Measurements from ENCODE around the gene ULK3. TPM values are rescaled to one million over a fixed set of nuclear protein-coding genes. Genes with fewer than 3 reads are reported as not detected.
A peak's percentile ranks its signal among the peaks of the same experiment; 100 is the strongest.

ULK3 gene
- total and polyA plus RNA-seq, 2 donors (not counting 1 experiment from before 2014, with no cell fraction given), result 51.1 to 108 TPM

GRCh38 chr15:74868059-74868458, 25.1 kb upstream of the ULK3 start:
- H3K9me3 ChIP-seq (ENCODE audit: control extremely low read depth in 1 of 3, control insufficient read depth in 2 of 3, insufficient read depth in 1 of 3, low read length in 2 of 3), result no peaks in the 10 kb centered on the region
- no peaks in the 10 kb centered on the region for H3K27me3 ChIP-seq (replicated peaks in 1 of 4; ENCODE audit: control extremely low read depth in 1 of 4, control insufficient read depth in 3 of 4, insufficient read depth in 4 of 4, low read length in 3 of 4)
- peaks cover 0 to 18% of the 10 kb centered on the region in 2 experiments for H3K36me3 ChIP-seq (replicated peaks in 1 of 2; ENCODE audit: control extremely low read depth in 1 of 2, control insufficient read depth in 1 of 2, extremely low read depth in 1 of 2, insufficient read depth in 2 of 2, low read length in 1 of 2)
- DNase-seq (no peak), ATAC-seq (ENCODE audit: low read depth) (no peak)
- TF ChIP-seq EZH2 (IDR thresholded peaks at IDR 0.05; ENCODE audit: borderline replicate concordance, insufficient read depth, low read depth, low read length, poor library complexity, severe bottlenecking) (no peak), CTCF (IDR thresholded peaks at IDR 0.05) (no peak)
- intact Hi-C loops (cut with micrococcal nuclease), result no loop called here
- no peak overlapping the region for H2AFZ ChIP-seq (ENCODE audit: insufficient read depth, low read depth, low read length, poor library complexity, severe bottlenecking)
- H3K27ac ChIP-seq (ENCODE audit: low read length in 2 of 2), result peak overlapping the region in 1 of 2 donors; percentile 38
- Mint-ChIP-seq H3K27ac (peak overlapping the region; percentile 70), H3K4me1 (peaks cover 75% of the 10 kb centered on the region), H3K9me3 (ENCODE audit: insufficient read depth) (no peaks in the 10 kb centered on the region), H3K27me3 (no peaks in the 10 kb centered on the region), H3K4me3 (peak overlapping the region; percentile 33)
- 4% methylated on average over 3 of the region's 6 CpGs for WGBS (ENCODE audit: insufficient coverage)
- H3K4me3 ChIP-seq (ENCODE audit: control extremely low read depth in 1 of 5, extremely low read depth in 1 of 5, insufficient read depth in 1 of 5, low read depth in 2 of 5, low read length in 4 of 5), result no peak overlapping the region
- H3K4me2 ChIP-seq (replicated peaks; ENCODE audit: low read depth, low read length, poor library complexity, severe bottlenecking), result peak overlapping the region; percentile 39
- H3K4me1 ChIP-seq (ENCODE audit: control insufficient read depth in 2 of 2, insufficient read depth in 2 of 2, low read length in 2 of 2), result peaks cover 47 to 58% of the 10 kb centered on the region in 2 donors
- H3K9ac ChIP-seq (ENCODE audit: low read length), result no peak overlapping the region
- H4K20me1 ChIP-seq (ENCODE audit: control insufficient read depth, insufficient read depth, low read length, poor library complexity, severe bottlenecking), result peaks cover 83% of the 10 kb centered on the region
- CTCF ChIA-PET, result interaction anchor here (2.1 to 7.3 kb wide), 2 partner anchors 9 to 33 kb away, joined by 6 to 40 read pairs; no protein-coding TSS in a partner anchor
- POLR2A ChIA-PET, result no interaction called here
- H3K79me2 ChIP-seq (ENCODE audit: control insufficient read depth, insufficient read depth, low read length), result peaks cover 97% of the 10 kb centered on the region

DNA sequence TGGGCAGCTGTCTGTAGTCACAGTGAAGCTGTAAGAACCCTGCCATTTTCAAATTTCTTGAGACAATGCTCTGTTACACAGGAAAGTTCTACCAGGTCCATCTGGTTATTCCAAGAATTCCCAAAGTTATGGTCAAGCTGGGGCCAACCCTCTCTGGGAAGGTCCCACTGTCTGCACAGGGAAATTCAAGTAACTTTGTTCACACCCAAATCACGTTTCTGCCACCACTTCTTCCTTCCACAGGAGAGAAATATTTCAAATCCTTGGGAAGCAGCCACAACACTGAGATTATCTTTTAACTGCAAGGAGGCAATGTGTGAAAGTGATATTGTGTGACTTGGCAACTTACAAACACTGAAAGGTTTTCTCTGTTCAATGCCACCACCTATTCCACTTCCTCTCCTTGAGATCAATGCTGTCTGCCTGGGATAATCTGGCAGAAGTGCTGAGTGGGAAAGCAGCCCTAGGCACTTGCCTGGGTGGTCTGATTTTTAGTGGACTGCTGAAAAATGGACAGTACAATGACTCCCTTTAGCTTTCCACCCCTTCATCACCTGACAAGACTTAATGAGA, 24.6 kb upstream of the ULK3 start:
- no peaks in the 10 kb centered on the region for H3K27me3 ChIP-seq (replicated peaks in 1 of 4; ENCODE audit: control extremely low read depth in 1 of 4, control insufficient read depth in 3 of 4, insufficient read depth in 4 of 4, low read length in 3 of 4)
- no peaks in the 10 kb centered on the region for H3K27me3 Mint-ChIP-seq
- POLR2A ChIA-PET, result interaction anchor here (0.6 kb wide), 2 partner anchors 14 to 457 kb away, joined by 6 to 11 read pairs; no protein-coding TSS in a partner anchor
- intact Hi-C loops (cut with micrococcal nuclease), result no loop called here
- WGBS (ENCODE audit: insufficient coverage), result no CpG with 5 or more reads among the region's 1 CpG
- H3K4me1 ChIP-seq (ENCODE audit: control insufficient read depth in 2 of 2, insufficient read depth in 2 of 2, low read length in 2 of 2), result peaks cover 47 to 56% of the 10 kb centered on the region in 2 donors
- H4K20me1 ChIP-seq (ENCODE audit: control insufficient read depth, insufficient read depth, low read length, poor library complexity, severe bottlenecking), result peaks cover 86% of the 10 kb centered on the region
- H3K9ac ChIP-seq (ENCODE audit: low read length), result no peak overlapping the region
- H3K79me2 ChIP-seq (ENCODE audit: control insufficient read depth, insufficient read depth, low read length), result peaks cover 96% of the 10 kb centered on the region
- H2AFZ ChIP-seq (ENCODE audit: insufficient read depth, low read depth, low read length, poor library complexity, severe bottlenecking), result no peak overlapping the region
- H3K4me3 Mint-ChIP-seq, result peak overlapping the region; percentile 33
- H3K27ac ChIP-seq (ENCODE audit: low read length in 2 of 2), result peak overlapping the region in 1 of 2 donors; percentile 38
- DNase-seq (no peak), ATAC-seq (ENCODE audit: low read depth) (no peak)
- CTCF ChIA-PET, result interaction anchor here (1.2 to 7.3 kb wide), 2 partner anchors 34 to 96 kb away, joined by 5 to 40 read pairs; no protein-coding TSS in a partner anchor
- H3K4me3 ChIP-seq (ENCODE audit: control extremely low read depth in 1 of 5, extremely low read depth in 1 of 5, insufficient read depth in 1 of 5, low read depth in 2 of 5, low read length in 4 of 5), result no peak overlapping the region
- H3K4me1 Mint-ChIP-seq, result peaks cover 70% of the 10 kb centered on the region
- peaks cover 0 to 18% of the 10 kb centered on the region in 2 experiments for H3K36me3 ChIP-seq (replicated peaks in 1 of 2; ENCODE audit: control extremely low read depth in 1 of 2, control insufficient read depth in 1 of 2, extremely low read depth in 1 of 2, insufficient read depth in 2 of 2, low read length in 1 of 2)
- H3K9me3 ChIP-seq (ENCODE audit: control extremely low read depth in 1 of 3, control insufficient read depth in 2 of 3, insufficient read depth in 1 of 3, low read length in 2 of 3), result no peaks in the 10 kb centered on the region
- TF ChIP-seq CTCF (IDR thresholded peaks at IDR 0.05) (no peak), EZH2 (IDR thresholded peaks at IDR 0.05; ENCODE audit: borderline replicate concordance, insufficient read depth, low read depth, low read length, poor library complexity, severe bottlenecking) (no peak)
- no peaks in the 10 kb centered on the region for H3K9me3 Mint-ChIP-seq (ENCODE audit: insufficient read depth)
- peak overlapping the region; percentile 70 for H3K27ac Mint-ChIP-seq
- peak overlapping the region; percentile 39 for H3K4me2 ChIP-seq (replicated peaks; ENCODE audit: low read depth, low read length, poor library complexity, severe bottlenecking)
